Measurements from ENCODE around the gene PHF21A.

- TF ChIP-seq CTCF (IDR thresholded peaks at IDR 0.05), result no peak
- TF ChIP-seq POLR2A (IDR thresholded peaks at IDR 0.05), result no peak
These were observed 147.7 kb downstream of the PHF21A start for GRCh38 chr11:45973601-45974000.
